GM12878 (cell line): ENCODE results near the gene FAM221B. TPM values are rescaled to one million over a fixed set of nuclear protein-coding genes. Genes with fewer than 3 reads are reported as not detected.

Experiments
- ATAC-seq: fragments of 200-7000 bp; cut with Tn5 transposase; 3 replicates; pipeline ENCODE4 v1.9.1; 2020; ENCODE audit warnings: mild to moderate bottlenecking, moderate library complexity
- BruUV-seq: library from RNA; stranded (reverse); fragments of 400-500 nt; replicated peaks from 2 replicates; lab custom pipeline; 2021; lab: Mats Ljungman, UMichigan
- CTCF ChIA-PET: fragments of 300-600 bp; sonication (Branson Sonifier 250); formaldehyde crosslinking; extraction: SDS; loops from one replicate; lab custom pipeline; 2021; ENCODE audit warnings: inconsistent platforms; lab: Yijun Ruan, JAX
- POLR2A ChIA-PET: fragments of 350-600 bp; formaldehyde crosslinking; extraction: SDS; loops from one replicate; lab custom pipeline; 2021; ENCODE audit warnings: inconsistent platforms; lab: Charles Lee
- RAD21 ChIA-PET: fragments of 300-600 bp; sonication (Branson Sonifier 250); formaldehyde crosslinking; loops from one replicate; lab custom pipeline; 2023; ENCODE audit warnings: antibody characterized with exemption; ENCODE audit not compliant: unreplicated experiment; lab: Charles Lee
- SMC1A ChIA-PET: fragments of 300-600 bp; sonication (Branson Sonifier 250); formaldehyde crosslinking; loops from one replicate; lab custom pipeline; 2023; ENCODE audit not compliant: unreplicated experiment, uncharacterized antibody; lab: Charles Lee
- DNase-seq: peaks from one replicate; pipeline ENCODE4 v3.0.0-alpha.2; 2011; ENCODE audit warnings: low read depth, low spot score
- FAIRE-seq: peaks from 3 replicates; lab custom pipeline; 2011; peaks lifted over from hg19 to GRCh38; lab: Jason Lieb, UNC
- H2AFZ ChIP-seq: 2 replicates; pipeline ENCODE4 v1.6.0; 2011; ENCODE audit warnings: low read depth, low read length, control low read depth; ENCODE audit not compliant: control insufficient read depth
- H3K27ac ChIP-seq: 2 replicates; pipeline ENCODE4 v1.5.1; 2011; ENCODE audit warnings: control low read depth; ENCODE audit not compliant: control insufficient read depth, insufficient read depth
- H3K27me3 ChIP-seq, 2 experiments: replicated peaks in 1 of 2; 2 replicates each; pipeline versions ENCODE4 v1.6.0 to v1.6.1; 2011; ENCODE audit warnings: low read length in 1 of 2; ENCODE audit not compliant: control insufficient read depth in 2 of 2, insufficient read depth in 2 of 2
- H3K36me3 ChIP-seq, 2 experiments: 2 replicates each; pipeline ENCODE4 v1.5.1; 2011; ENCODE audit warnings: low read length in 1 of 2; ENCODE audit not compliant: control insufficient read depth in 2 of 2, insufficient read depth in 2 of 2
- H3K4me1 ChIP-seq: 2 replicates; pipeline ENCODE4 v1.6.1; 2011; ENCODE audit warnings: mild to moderate bottlenecking, low read length, moderate library complexity, mixed read lengths; ENCODE audit not compliant: control insufficient read depth, insufficient read depth
- H3K4me2 ChIP-seq: 2 replicates; pipeline ENCODE4 v1.6.0; 2011; ENCODE audit warnings: control low read depth; ENCODE audit not compliant: control insufficient read depth, insufficient read depth
- H3K4me3 ChIP-seq: fragments of 200-600 bp; sonication (generic); 2 replicates; pipeline ENCODE4 v1.5.1; 2016
- H3K79me2 ChIP-seq: 2 replicates; pipeline ENCODE4 v1.6.0; 2011; ENCODE audit warnings: low read length; ENCODE audit not compliant: control insufficient read depth, insufficient read depth
- H3K9ac ChIP-seq: 2 replicates; pipeline ENCODE4 v1.8.0; 2011; ENCODE audit warnings: low read length, control low read depth, mixed read lengths; ENCODE audit not compliant: control insufficient read depth, insufficient read depth
- H3K9me3 ChIP-seq: replicated peaks from 3 replicates; pipeline ENCODE4 v1.5.1; 2011; ENCODE audit warnings: mild to moderate bottlenecking, low read length; ENCODE audit not compliant: control insufficient read depth, insufficient read depth
- H4K20me1 ChIP-seq: 2 replicates; pipeline ENCODE4 v1.6.0; 2011; ENCODE audit not compliant: control insufficient read depth, insufficient read depth
- MTA2 ChIP-seq: fragments of 450-650 bp; IDR thresholded peaks from 2 replicates; pipeline ENCODE4 v1.6.1; 2016; ENCODE audit warnings: low read depth, mild to moderate bottlenecking, moderate library complexity
- NR2F1 ChIP-seq: fragments of 450-650 bp; conservative IDR thresholded peaks from 2 replicates; pipeline ENCODE4 v1.6.1; 2017; ENCODE audit warnings: mild to moderate bottlenecking
- PBX3 ChIP-seq: IDR thresholded peaks from 2 replicates; pipeline ENCODE4 v1.6.1; 2011; ENCODE audit warnings: mild to moderate bottlenecking, low read depth, low read length, moderate library complexity; ENCODE audit not compliant: insufficient replicate concordance
- in situ Hi-C: fragments of 300-500 bp; cut with MboI; formaldehyde crosslinking; loops from 9 replicates; pipeline ENCODE4 v1.14.3; 2018; ENCODE audit warnings: mixed read lengths
- intact Hi-C: fragments of 100-400 bp; cut with micrococcal nuclease; formaldehyde crosslinking; loops from one replicate; pipeline ENCODE4 v1.14.2; 2022; ENCODE audit not compliant: unreplicated experiment
- polyA plus RNA-seq, 11 experiments: library from polyadenylated mRNA; depleted of rRNA in 4 of 11; unstranded in 6 of 11; stranded (reverse) in 5 of 11; fragments of >200 nt; fragmentation: Nextera tagmentation in 4 of 11; fragmentation: Illumina TruSeq in 1 of 11; extraction: Ambion mirVana in 4 of 11; extraction: Trizol in 1 of 11; gene quantifications; 1 replicate in 1 of 11; 2 replicates in 10 of 11; pipeline versions ENCODE4 v1.2.1 to v1.2.3, GENCODE V29; 2011 to 2016; ENCODE audit warnings: inconsistent platforms in 2 of 11, missing spikeins in 2 of 11, low read depth in 1 of 11
- total RNA-seq, 4 experiments: library from RNA; depleted of rRNA in 3 of 4; stranded (reverse); fragments of >200 nt in 3 of 4; fragmentation: Illumina TruSeq in 1 of 4; extraction: Trizol in 1 of 4; gene quantifications; 2 replicates each; pipeline versions ENCODE4 v1.2.1 to v1.2.3, GENCODE V29; 2013 to 2021
- TF ChIP-seq, protein P1 (sequence below): fragments of 450-650 bp; IDR thresholded peaks from 2 replicates; pipeline ENCODE4 v1.6.1; 2017; ENCODE audit warnings: mild to moderate bottlenecking

FAM221B gene
- total and polyA plus RNA-seq, 10 of the 15 experiments (the other 5 are each of a cell fraction or from before 2014, with no cell fraction given): 0.02 to 0.12 (median 0.04) TPM; not detected in 5

GRCh38 chr9:35820076-35820475, 8.5 kb downstream of the FAM221B start:
- no peak overlapping the region for H3K27ac ChIP-seq
- SMC1A ChIA-PET: interaction anchor here (1.5 kb wide), 1 partner anchor 30 kb away, joined by 4 read pairs; no protein-coding TSS in a partner anchor
- no peaks in the 10 kb centered on the region for H3K9me3 ChIP-seq
- no peak overlapping the region for H2AFZ ChIP-seq
- in situ Hi-C loops (no loop called here), intact Hi-C loops (loop anchor here (10.0 kb wide), 1 partner anchor 165 kb away; the partner anchor contains the start of genes CCDC107, RMRP and SIT1)
- ATAC-seq: no peak
- no peaks in the 10 kb centered on the region for H3K79me2 ChIP-seq
- no peak overlapping the region for H3K4me2 ChIP-seq
- no peak for DNase-seq
- RAD21 ChIA-PET: no interaction called here
- no peak for TF ChIP-seq PBX3
- TF ChIP-seq, protein P1, sequence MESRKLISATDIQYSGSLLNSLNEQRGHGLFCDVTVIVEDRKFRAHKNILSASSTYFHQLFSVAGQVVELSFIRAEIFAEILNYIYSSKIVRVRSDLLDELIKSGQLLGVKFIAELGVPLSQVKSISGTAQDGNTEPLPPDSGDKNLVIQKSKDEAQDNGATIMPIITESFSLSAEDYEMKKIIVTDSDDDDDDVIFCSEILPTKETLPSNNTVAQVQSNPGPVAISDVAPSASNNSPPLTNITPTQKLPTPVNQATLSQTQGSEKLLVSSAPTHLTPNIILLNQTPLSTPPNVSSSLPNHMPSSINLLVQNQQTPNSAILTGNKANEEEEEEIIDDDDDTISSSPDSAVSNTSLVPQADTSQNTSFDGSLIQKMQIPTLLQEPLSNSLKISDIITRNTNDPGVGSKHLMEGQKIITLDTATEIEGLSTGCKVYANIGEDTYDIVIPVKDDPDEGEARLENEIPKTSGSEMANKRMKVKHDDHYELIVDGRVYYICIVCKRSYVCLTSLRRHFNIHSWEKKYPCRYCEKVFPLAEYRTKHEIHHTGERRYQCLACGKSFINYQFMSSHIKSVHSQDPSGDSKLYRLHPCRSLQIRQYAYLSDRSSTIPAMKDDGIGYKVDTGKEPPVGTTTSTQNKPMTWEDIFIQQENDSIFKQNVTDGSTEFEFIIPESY: no peak
- TF ChIP-seq MTA2: no peak
- TF ChIP-seq NR2F1: no peak
- no peaks in the 10 kb centered on the region for H3K36me3 ChIP-seq
- no peaks in the 10 kb centered on the region; a peak in 1 of 4 replicates for H3K27me3 ChIP-seq
- POLR2A ChIA-PET: no interaction called here
- FAIRE-seq: no peak
- H3K4me1 ChIP-seq: no peaks in the 10 kb centered on the region
- H3K4me3 ChIP-seq: no peak overlapping the region
- no peak overlapping the region for H3K9ac ChIP-seq
- no peaks in the 10 kb centered on the region for H4K20me1 ChIP-seq
- no TSS peak for BruUV-seq
- CTCF ChIA-PET: interaction anchor here (0.5 to 1.6 kb wide), 2 partner anchors 30 to 85 kb away, joined by 3 to 4 read pairs; no protein-coding TSS in a partner anchor
